Measurements from ENCODE around the gene MEI4. TPM values are rescaled to one million over a fixed set of nuclear protein-coding genes. Genes with fewer than 3 reads are reported as not detected.

MEI4 gene
- total RNA-seq, 1 experiment from 2014 or later, result 0.20 TPM

GRCh38 chr6:77607004-77607403, 45.8 kb upstream of the MEI4 start:
- POLR2A ChIA-PET, result no interaction called here
- CTCF ChIA-PET, result no interaction called here

GRCh38 chr6:77609106-77609505, 43.7 kb upstream of the MEI4 start:
- CTCF ChIA-PET, result interaction anchor here (1.2 kb wide), 1 partner anchor 11 kb away, joined by 4 read pairs; no protein-coding TSS in a partner anchor

More at GRCh38 chr6:77607004-77607403, 45.8 kb upstream of the MEI4 start:
- Mint-ChIP-seq H3K9me3 (peaks cover 8% of the 10 kb centered on the region), H3K27me3 (ENCODE audit: low read depth) (no peaks in the 10 kb centered on the region), H3K27ac (no peak overlapping the region), H3K4me3 (no peak overlapping the region), H3K36me3 (no peaks in the 10 kb centered on the region), H3K4me1 (no peaks in the 10 kb centered on the region)
- TF ChIP-seq USF1 (CRISPR knock-in tag; IDR thresholded peaks at IDR 0.05) (no peak), ZBTB21 (CRISPR knock-in tag; IDR thresholded peaks at IDR 0.05; ENCODE audit: borderline replicate concordance) (no peak), MAX (CRISPR knock-in tag; IDR thresholded peaks at IDR 0.05) (no peak), GTF2I (CRISPR knock-in tag; conservative IDR thresholded peaks at IDR 0.05) (no peak), FOXK1 (CRISPR knock-in tag; IDR thresholded peaks at IDR 0.05) (no peak), MYBL2 (CRISPR knock-in tag; IDR thresholded peaks at IDR 0.05) (no peak)
- no peak for ATAC-seq
- DNase-seq (ENCODE audit: low spot score), result no peak

More at GRCh38 chr6:77609106-77609505, 43.7 kb upstream of the MEI4 start:
- H3K27me3 Mint-ChIP-seq (ENCODE audit: low read depth), result no peaks in the 10 kb centered on the region
- TF ChIP-seq ZNF232 (CRISPR knock-in tag; IDR thresholded peaks at IDR 0.05), result no peak
- no peak for TF ChIP-seq ERG (CRISPR knock-in tag; IDR thresholded peaks at IDR 0.05)
- no peak for TF ChIP-seq ZNF425 (CRISPR knock-in tag; conservative IDR thresholded peaks at IDR 0.05)
- no peak for TF ChIP-seq MAX (CRISPR knock-in tag; IDR thresholded peaks at IDR 0.05)
- no peak for TF ChIP-seq ZNF671 (CRISPR knock-in tag; IDR thresholded peaks at IDR 0.05)
- TF ChIP-seq NFYB (CRISPR knock-in tag; conservative IDR thresholded peaks at IDR 0.05; ENCODE audit: low read depth), result no peak
- TF ChIP-seq HMGXB4 (CRISPR knock-in tag; IDR thresholded peaks at IDR 0.05), result no peak
- no peak for TF ChIP-seq TEAD1 (CRISPR knock-in tag; IDR thresholded peaks at IDR 0.05)
- H3K27ac Mint-ChIP-seq, result no peak overlapping the region
- no peak for DNase-seq (ENCODE audit: low spot score)
- H3K36me3 Mint-ChIP-seq, result no peaks in the 10 kb centered on the region
- no peaks in the 10 kb centered on the region for H3K4me1 Mint-ChIP-seq
- ATAC-seq, result no peak
- POLR2A ChIA-PET, result no interaction called here
- H3K9me3 Mint-ChIP-seq, result peaks cover 10% of the 10 kb centered on the region
- H3K4me3 Mint-ChIP-seq, result no peak overlapping the region

All from WTC11 (cell line).